AG04450 (cell line): Measurements from ENCODE around the gene ZNF442. TPM values are rescaled to one million over a fixed set of nuclear protein-coding genes. Genes with fewer than 3 reads are reported as not detected.
"Not testable (repeated sequence)": the region's sequence is repeated elsewhere in the genome, so short reads cannot be mapped to it uniquely, and the experiment has no call there.

Source experiments
- CTCF ChIA-PET: fragments of 300-600, 350-600 bp; formaldehyde crosslinking; extraction: SDS; loops from one replicate; lab custom pipeline; 2022; ENCODE audit warnings: antibody characterized with exemption, inconsistent platforms; lab: Charles Lee
- POLR2A ChIA-PET: fragments of 350-600 bp; formaldehyde crosslinking; extraction: SDS; loops from one replicate; lab custom pipeline; 2021; ENCODE audit warnings: antibody characterized with exemption, inconsistent platforms; lab: Yijun Ruan, JAX
- DNase-seq: peaks from one replicate; pipeline ENCODE4 v3.0.0-alpha.2; 2011; ENCODE audit warnings: low read depth, low spot score
- H3K27ac ChIP-seq: one replicate; pipeline ENCODE4 v1.5.1; 2012; ENCODE audit warnings: low read depth, low read length, control low read depth
- H3K27me3 ChIP-seq: one replicate; pipeline ENCODE4 v1.6.0; 2012; ENCODE audit warnings: low read length; ENCODE audit not compliant: control insufficient read depth, insufficient read depth
- H3K4me3 ChIP-seq: 2 replicates; pipeline ENCODE4 v1.5.1; 2011; ENCODE audit warnings: mild to moderate bottlenecking, low read depth, low read length, control low read depth
- H3K9me3 ChIP-seq: 2 replicates; pipeline ENCODE4 v1.5.1; 2012; ENCODE audit warnings: low read length; ENCODE audit not compliant: control insufficient read depth, insufficient read depth
- polyA plus RNA-seq: library from polyadenylated mRNA; depleted of rRNA; stranded (reverse); fragments of >200 nt; gene quantifications from 2 replicates; pipeline ENCODE4 v1.2.3, GENCODE V29; 2011; rRNA removed
- small RNA-seq: library from RNA; depleted of rRNA; stranded (forward); fragments of <200 nt; gene quantifications from one replicate; pipeline ENCODE3, GENCODE V24; 2012; ENCODE audit warnings: low read depth; ENCODE audit not compliant: insufficient read length
- TF ChIP-seq, protein P1 (sequence below): IDR thresholded peaks from 2 replicates; pipeline ENCODE4 v1.5.1; 2011; ENCODE audit warnings: low read depth, low read length, control low read depth, inconsistent platforms

ZNF442 gene
- polyA plus RNA-seq, 1 experiment, result 1.4 TPM

- CTCF ChIA-PET, result no interaction called here
- TF ChIP-seq, protein P1, sequence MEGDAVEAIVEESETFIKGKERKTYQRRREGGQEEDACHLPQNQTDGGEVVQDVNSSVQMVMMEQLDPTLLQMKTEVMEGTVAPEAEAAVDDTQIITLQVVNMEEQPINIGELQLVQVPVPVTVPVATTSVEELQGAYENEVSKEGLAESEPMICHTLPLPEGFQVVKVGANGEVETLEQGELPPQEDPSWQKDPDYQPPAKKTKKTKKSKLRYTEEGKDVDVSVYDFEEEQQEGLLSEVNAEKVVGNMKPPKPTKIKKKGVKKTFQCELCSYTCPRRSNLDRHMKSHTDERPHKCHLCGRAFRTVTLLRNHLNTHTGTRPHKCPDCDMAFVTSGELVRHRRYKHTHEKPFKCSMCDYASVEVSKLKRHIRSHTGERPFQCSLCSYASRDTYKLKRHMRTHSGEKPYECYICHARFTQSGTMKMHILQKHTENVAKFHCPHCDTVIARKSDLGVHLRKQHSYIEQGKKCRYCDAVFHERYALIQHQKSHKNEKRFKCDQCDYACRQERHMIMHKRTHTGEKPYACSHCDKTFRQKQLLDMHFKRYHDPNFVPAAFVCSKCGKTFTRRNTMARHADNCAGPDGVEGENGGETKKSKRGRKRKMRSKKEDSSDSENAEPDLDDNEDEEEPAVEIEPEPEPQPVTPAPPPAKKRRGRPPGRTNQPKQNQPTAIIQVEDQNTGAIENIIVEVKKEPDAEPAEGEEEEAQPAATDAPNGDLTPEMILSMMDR, result no peak
- peaks cover 48% of the 10 kb centered on the region for H3K9me3 ChIP-seq
- no peak overlapping the region for H3K4me3 ChIP-seq
- no peak for DNase-seq
- POLR2A ChIA-PET, result no interaction called here
- no peak overlapping the region for H3K27ac ChIP-seq
- H3K27me3 ChIP-seq, result no peaks in the 10 kb centered on the region
These were observed 46.6 kb downstream of the ZNF442 start for GRCh38 chr19:12318782-12319413.

- no peak for DNase-seq
- Histone ChIP-seq H3K9me3 (peaks cover 43% of the 10 kb centered on the region), H3K27ac (no peak overlapping the region), H3K27me3 (no peaks in the 10 kb centered on the region), H3K4me3 (no peak overlapping the region)
- POLR2A ChIA-PET, result no interaction called here
- TF ChIP-seq, protein P1, result no peak
- CTCF ChIA-PET, result interaction anchor here (0.6 to 2.7 kb wide), 2 partner anchors 19 to 185 kb away, joined by 3 to 7 read pairs; partner anchors contain the start of gene ZNF563
These were observed 50.9 kb downstream of the ZNF442 start for GRCh38 chr19:12314553-12314952.

DNA sequence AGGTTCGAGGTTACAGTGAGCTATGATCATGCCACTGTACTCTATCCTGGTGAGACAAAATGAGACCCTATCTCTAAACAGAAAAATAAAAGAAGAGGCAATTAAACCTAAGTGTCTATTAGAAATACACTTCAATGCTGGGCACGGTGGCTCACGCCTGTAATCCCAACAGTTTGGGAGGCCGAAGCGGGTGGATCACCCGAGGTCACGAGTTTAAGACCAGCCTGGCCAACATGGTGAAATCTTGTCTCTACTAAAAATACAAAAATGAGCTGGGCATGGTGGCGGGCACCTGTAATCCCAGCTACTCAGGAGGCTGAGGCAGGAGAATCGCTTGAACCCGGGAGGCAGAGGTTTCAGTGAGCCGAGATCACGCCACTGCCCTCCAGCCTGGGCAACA lies 56.6 kb downstream of the ZNF442 start:
- H3K4me3 ChIP-seq, POLR2A ChIA-PET, H3K27ac ChIP-seq, H3K27me3 ChIP-seq, CTCF ChIA-PET, DNase-seq: not testable (repeated sequence)
- H3K9me3 ChIP-seq, result peaks cover 22% of the 10 kb centered on the region

Small RNA genes lying within 50 kb of the gene (small RNA-seq; reads per million reads assigned to genes)
- not detected for gene RPS29P23

Other genes with a start within 250 kb of the ZNF442 start
- gene ZNF20, start 225.3 kb downstream of the ZNF442 start, polyA plus RNA-seq, result 2.4 and 2.7 TPM in 2 replicates
- 3.3 and 3.4 TPM in 2 replicates for gene ZNF625, start 208.9 kb downstream of the ZNF442 start, polyA plus RNA-seq
- gene ZNF136, start 202.6 kb downstream of the ZNF442 start, polyA plus RNA-seq, result 3.5 and 4.0 TPM in 2 replicates
- gene ZNF44, start 70.8 kb downstream of the ZNF442 start, polyA plus RNA-seq, result 3.9 and 4.8 TPM in 2 replicates
- 1.8 and 2.3 TPM in 2 replicates for gene ZNF563, start 32.0 kb downstream of the ZNF442 start, polyA plus RNA-seq
- 0.97 and 1.2 TPM in 2 replicates for gene ZNF799, start 35.6 kb upstream of the ZNF442 start, polyA plus RNA-seq
- gene ZNF443, start 75.3 kb upstream of the ZNF442 start, polyA plus RNA-seq, result 1.1 and 1.7 TPM in 2 replicates
- 1.4 and 1.7 TPM in 2 replicates for gene ZNF709, start 119.1 kb upstream of the ZNF442 start, polyA plus RNA-seq
- 3.3 and 4.6 TPM in 2 replicates for gene ZNF564, start 185.8 kb upstream of the ZNF442 start, polyA plus RNA-seq
- gene ZNF490, start 245.1 kb upstream of the ZNF442 start, polyA plus RNA-seq, result 3.7 and 4.3 TPM in 2 replicates
- 13.1 and 15.8 TPM in 2 replicates for gene ZNF791, start 245.2 kb upstream of the ZNF442 start, polyA plus RNA-seq